CD4-positive, alpha-beta T cell treated with Interferon alpha-2 for 1 hour (primary cell): ENCODE data around the gene MEGF9.
"Not testable (repeated sequence)": the region's sequence is repeated elsewhere in the genome, so short reads cannot be mapped to it uniquely, and the experiment has no call there.

ENCODE experiments used
- DNase-seq, 2 donors: peaks; one replicate each; pipeline ENCODE4 v3.0.0-alpha.2; 2020 to 2022

Gene MEGF9

GRCh38 chr9:120714088-120714845 lies at the start of gene MEGF9:
TSS of gene MEGF9 (minus strand) at chr9:120714470. CDS start at chr9:120714358, 112 bp downstream.
- peak; percentile 94 to 96 for DNase-seq

- no peak for DNase-seq
Measured at GRCh38 chr9:120761006-120761405, 46.7 kb upstream of the MEGF9 start.

- DNase-seq, result no peak
Measured at GRCh38 chr9:120759755-120760400, 45.6 kb upstream of the MEGF9 start.

GRCh38 chr9:120758544-120758943 lies 44.3 kb upstream of the MEGF9 start:
- DNase-seq, result no peak

GRCh38 chr9:120757026-120757913 lies 43.0 kb upstream of the MEGF9 start:
- DNase-seq, result no peak

GRCh38 chr9:120756531-120756930 lies 42.3 kb upstream of the MEGF9 start:
- DNase-seq, result no peak

GRCh38 chr9:120755810-120756434 lies 41.7 kb upstream of the MEGF9 start:
- peak; percentile 62 to 82 for DNase-seq

- DNase-seq, result no peak
Measured at GRCh38 chr9:120755044-120755443, 40.8 kb upstream of the MEGF9 start.

GRCh38 chr9:120750421-120750820 lies 36.2 kb upstream of the MEGF9 start:
- DNase-seq, result no peak

GRCh38 chr9:120746366-120746765 lies 32.1 kb upstream of the MEGF9 start:
- not testable (repeated sequence) for DNase-seq

- DNase-seq, result no peak
Measured at GRCh38 chr9:120745278-120745677, 31.0 kb upstream of the MEGF9 start.

GRCh38 chr9:120742951-120743416 lies 28.7 kb upstream of the MEGF9 start:
- DNase-seq, result peak in 1 of 2 donors; percentile 48

- DNase-seq, result no peak
Measured at GRCh38 chr9:120741701-120742100, 27.4 kb upstream of the MEGF9 start.

GRCh38 chr9:120741191-120741590 lies 26.9 kb upstream of the MEGF9 start:
- DNase-seq, result no peak

- DNase-seq, result no peak
Measured at GRCh38 chr9:120740132-120740531, 25.9 kb upstream of the MEGF9 start.

- DNase-seq, result no peak
Measured at GRCh38 chr9:120737416-120738165, 23.3 kb upstream of the MEGF9 start.

- DNase-seq, result no peak
Measured at GRCh38 chr9:120736881-120737280, 22.6 kb upstream of the MEGF9 start.

- DNase-seq, result peak in 1 of 2 donors; percentile 39
Measured at GRCh38 chr9:120735415-120736126, 21.3 kb upstream of the MEGF9 start.

- DNase-seq, result no peak
Measured at GRCh38 chr9:120734607-120735410, 20.5 kb upstream of the MEGF9 start.

- DNase-seq, result no peak
Measured at GRCh38 chr9:120733190-120733589, 18.9 kb upstream of the MEGF9 start.
